SK-N-SH (cell line): ENCODE measurements around the gene DOK6.

ENCODE experiments used
- CTCF ChIP-seq: fragments of 200-600 bp; sonication (generic); IDR thresholded peaks from 2 replicates; pipeline ENCODE4 v1.6.1; 2017; ENCODE audit warnings: antibody characterized with exemption, mild to moderate bottlenecking, moderate library complexity
- EZH2phosphoT487 ChIP-seq: fragments of 200-600 bp; sonication (generic); IDR thresholded peaks from 2 replicates; pipeline ENCODE4 v1.6.1; 2017; ENCODE audit warnings: low read depth, mixed run types, mild to moderate bottlenecking, antibody characterized with exemption, moderate library complexity, borderline replicate concordance
- JUND ChIP-seq: IDR thresholded peaks from 2 replicates; pipeline ENCODE4 v1.4.0; 2012
- PBX3 ChIP-seq: IDR thresholded peaks from 2 replicates; pipeline ENCODE4; 2012
- POLR2AphosphoS5 ChIP-seq: IDR thresholded peaks from 2 replicates; pipeline ENCODE4 v1.6.1; 2012; ENCODE audit warnings: low read depth, low read length
- RAD21 ChIP-seq: IDR thresholded peaks from 2 replicates; pipeline ENCODE4 v1.6.1; 2012; ENCODE audit warnings: mild to moderate bottlenecking, low read length
- REST ChIP-seq: IDR thresholded peaks from 2 replicates; pipeline ENCODE4 v1.6.1; 2012; ENCODE audit warnings: mild to moderate bottlenecking, low read depth, low read length, moderate library complexity
- TEAD4 ChIP-seq: IDR thresholded peaks from 2 replicates; pipeline ENCODE4 v1.4.0; 2012; ENCODE audit warnings: mild to moderate bottlenecking, borderline replicate concordance; ENCODE audit not compliant: insufficient read depth

- no peak for TF ChIP-seq REST
- TF ChIP-seq CTCF: no peak
- TF ChIP-seq PBX3: no peak
- no peak for TF ChIP-seq TEAD4
- TF ChIP-seq EZH2phosphoT487: no peak
- TF ChIP-seq RAD21: no peak
- TF ChIP-seq JUND: no peak
- no peak for TF ChIP-seq POLR2AphosphoS5
Observed at GRCh38 chr18:69599377-69599776, 198.7 kb downstream of the DOK6 start.
